GM10847 (cell line): ENCODE data around the gene SLC38A8.

Experiments
- POLR2A ChIP-seq: IDR thresholded peaks from 2 replicates; pipeline ENCODE4 v1.6.1; 2011; ENCODE audit not compliant: insufficient read length; ENCODE audit errors: extremely low read depth

The SLC38A8 gene

DNA sequence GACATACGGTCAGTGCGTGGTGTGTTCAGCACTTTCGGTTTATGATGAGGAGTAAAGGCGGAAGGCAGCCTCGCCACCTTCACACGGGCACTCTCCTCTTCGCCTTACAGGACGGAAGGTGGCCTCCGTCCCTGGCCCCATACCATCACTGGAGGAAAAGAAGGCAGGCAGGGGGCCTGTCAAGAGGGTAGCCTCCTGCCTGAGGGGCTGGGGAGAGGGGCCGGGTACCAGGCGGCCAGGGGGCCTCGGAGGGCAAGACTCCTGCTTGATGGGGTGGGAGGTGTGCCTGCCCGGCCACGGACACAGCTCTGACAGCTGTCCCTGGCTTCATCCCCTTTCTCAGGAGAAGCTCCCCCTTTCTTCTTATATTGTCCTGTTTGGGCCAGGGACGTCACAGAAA is 15.6 kb upstream of the SLC38A8 start:
- TF ChIP-seq POLR2A = no peak

DNA sequence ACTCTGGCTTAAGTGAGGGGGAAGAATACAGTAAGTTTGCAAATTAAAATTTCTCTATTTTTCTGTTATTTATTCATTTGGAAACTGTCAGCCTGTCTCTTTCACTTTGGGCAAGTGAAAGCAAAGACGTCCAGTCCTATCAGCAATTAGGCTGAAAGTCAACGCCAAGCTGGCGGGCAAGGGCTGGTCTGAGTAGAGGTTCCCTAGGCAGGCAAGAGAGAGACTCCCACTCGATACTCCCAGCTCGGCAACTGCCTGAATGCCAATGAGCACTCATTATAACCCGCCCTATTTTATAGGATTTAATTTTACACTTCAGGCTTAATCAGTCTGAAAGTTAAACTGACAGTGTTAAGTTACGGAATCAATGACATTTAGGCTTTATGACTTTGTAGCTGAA is 14.3 kb upstream of the SLC38A8 start:
- TF ChIP-seq POLR2A = no peak

DNA sequence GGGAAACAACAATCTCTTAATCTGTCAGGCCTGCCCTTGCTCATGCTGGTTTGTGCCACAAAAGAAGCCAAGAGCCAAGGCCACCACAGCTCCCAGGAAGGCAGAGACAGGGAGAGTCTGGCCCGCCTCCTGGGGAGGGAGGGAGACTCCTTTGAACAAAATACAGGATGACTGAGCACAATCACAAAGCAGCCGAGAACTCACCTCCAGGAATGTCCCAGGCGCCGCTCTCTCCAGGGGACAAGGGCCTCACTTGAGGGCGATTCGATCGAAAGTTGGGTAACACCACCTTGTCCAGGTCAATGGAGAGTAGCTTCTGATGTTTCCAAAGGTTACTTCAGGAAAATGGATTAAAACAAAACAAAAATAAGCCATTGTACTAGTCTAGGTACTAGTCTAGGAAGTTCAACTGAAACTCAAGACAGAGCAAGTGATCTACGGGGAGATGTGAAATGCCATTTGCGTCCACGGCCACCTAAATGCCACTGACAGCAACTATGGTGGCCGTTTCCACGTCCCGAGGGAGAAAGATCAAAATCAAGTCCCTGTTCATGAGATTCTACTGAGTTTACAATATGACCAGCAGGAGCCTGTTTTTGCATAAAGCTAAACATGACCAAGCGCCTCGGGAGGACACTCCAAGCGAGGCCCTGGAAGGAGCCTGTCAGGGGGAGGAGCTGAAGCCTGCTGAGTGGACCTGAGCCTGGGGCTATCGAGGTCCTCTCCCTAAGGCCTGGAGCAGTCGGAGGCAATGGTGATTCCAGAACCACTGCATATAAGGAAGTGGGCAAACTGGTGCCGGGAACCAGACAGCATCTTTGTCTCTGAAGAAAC is 13.4 kb upstream of the SLC38A8 start:
- TF ChIP-seq POLR2A = no peak

DNA sequence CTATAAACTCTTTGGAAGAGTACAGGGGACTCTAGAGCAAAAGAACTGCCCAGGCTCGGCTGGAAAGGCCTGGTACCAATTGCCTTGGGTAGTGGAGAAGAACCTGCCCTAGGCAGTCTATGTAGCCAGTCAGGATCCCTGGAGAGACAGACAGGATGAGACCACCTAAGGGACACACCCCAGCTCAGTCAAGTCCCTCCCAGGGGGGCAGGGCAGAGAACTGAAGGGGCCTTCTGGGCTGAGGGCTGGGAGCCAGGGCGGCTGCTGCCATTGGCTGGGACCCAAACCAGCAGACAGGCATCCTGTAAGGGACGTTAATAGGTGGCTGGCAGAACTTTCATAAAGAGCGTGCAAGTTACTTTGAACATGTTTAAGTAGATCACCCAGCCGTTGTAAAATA is 12.8 kb upstream of the SLC38A8 start:
- no peak for TF ChIP-seq POLR2A

DNA sequence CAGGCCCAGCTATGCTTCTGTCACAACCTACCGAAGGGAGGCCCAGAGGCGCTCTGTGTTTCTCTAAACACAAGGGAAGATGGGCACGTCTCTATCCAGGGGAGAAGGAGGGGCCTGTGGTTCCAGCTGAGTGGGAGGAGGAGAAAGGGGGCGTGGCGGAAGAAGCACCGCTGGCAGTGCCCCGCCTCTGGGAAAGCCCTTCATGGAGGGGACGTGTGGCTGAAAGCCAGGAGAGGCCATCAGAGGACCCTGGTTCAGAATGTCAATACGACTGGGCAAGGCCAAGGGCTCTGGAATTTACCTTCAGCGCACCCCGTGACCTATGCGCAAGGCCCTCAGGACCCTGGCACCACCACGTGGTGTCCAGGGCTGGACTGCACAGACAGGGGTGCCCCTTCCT is 12.3 kb upstream of the SLC38A8 start:
- no peak for TF ChIP-seq POLR2A

DNA sequence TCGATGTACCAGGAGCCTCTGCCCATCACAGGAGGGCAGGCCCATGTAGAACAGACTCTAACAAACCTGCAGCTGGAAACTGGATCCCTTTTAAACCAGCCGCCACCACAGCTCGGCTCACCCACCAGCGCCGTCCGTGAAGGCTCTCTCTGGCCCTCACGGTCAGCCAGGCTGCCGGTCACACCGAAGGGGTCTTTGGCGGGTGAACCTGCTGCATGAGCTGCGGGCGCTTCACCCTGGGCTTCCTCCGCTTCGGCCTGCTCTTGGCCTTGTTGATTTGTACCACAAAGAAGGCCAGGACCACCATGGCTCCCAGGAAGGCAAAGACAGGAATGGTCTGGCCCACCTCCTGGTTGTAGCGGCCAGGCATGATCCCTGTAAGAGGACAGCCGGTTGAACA is 11.7 kb upstream of the SLC38A8 start:
- TF ChIP-seq POLR2A = no peak

DNA sequence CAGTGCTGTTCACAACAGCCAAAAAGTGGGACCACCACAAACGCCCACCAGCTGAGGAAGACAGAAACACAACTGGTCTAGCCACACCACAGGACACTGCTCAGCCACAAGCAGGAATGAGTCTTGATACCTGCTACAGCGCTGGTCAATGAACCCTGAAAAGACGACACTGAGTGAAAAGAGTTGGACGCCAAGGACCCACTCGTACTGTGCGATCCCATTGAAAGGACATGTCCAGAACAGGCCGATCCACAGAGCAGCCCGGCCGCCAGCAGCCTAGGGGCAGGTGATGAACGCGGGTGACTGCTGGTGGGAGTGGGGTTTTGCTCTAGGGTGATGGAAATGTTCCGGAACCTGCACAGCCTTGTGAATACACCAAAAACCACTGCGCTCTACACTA is 10.6 kb upstream of the SLC38A8 start:
- TF ChIP-seq POLR2A = no peak

DNA sequence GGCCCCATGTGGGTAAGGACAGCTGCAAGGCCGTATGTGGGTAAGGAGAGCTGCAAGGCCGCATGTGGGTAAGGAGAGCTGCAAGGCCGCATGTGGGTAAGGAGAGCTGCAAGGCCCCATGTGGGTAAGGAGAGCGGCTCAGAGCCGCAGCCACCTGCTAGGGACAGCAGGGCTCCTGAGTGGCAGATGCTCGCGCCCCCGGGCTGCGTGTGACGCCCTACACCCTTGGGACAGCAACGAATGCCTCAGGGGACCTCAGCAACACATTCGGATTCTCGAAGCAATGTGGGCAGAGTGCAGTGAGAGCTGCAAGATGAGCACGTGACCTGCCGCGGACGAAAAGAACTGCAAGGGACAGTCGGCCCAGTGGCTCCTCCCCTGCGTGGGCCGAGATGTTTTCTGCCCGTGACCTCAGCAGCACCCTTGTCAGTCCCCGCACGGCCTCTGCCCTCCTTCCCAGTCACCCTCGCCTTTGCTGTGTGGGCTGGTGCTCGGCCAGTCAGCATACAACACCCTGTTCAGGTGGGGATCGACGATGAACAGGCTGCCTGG is 9.6 kb upstream of the SLC38A8 start:
- TF ChIP-seq POLR2A = no peak

DNA sequence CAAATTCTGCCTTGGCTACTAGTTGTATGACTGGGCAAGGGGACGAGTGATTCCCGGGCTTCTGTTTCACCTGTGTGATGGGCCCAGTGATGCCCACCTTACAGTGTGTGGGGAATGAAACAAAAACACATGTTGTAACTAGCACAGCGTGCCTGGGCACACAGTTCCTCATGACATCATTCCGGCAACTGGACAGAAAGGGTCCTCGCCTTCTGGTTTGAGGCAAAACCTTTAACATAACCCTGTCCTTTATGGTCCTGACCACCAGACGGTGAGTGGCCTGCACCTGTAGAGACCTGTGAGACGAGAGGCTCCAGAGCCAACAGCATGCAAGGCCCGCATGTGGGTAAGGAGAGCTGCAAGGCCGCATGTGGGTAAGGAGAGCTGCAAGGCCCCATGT is 7.7 kb upstream of the SLC38A8 start:
- TF ChIP-seq POLR2A = no peak

DNA sequence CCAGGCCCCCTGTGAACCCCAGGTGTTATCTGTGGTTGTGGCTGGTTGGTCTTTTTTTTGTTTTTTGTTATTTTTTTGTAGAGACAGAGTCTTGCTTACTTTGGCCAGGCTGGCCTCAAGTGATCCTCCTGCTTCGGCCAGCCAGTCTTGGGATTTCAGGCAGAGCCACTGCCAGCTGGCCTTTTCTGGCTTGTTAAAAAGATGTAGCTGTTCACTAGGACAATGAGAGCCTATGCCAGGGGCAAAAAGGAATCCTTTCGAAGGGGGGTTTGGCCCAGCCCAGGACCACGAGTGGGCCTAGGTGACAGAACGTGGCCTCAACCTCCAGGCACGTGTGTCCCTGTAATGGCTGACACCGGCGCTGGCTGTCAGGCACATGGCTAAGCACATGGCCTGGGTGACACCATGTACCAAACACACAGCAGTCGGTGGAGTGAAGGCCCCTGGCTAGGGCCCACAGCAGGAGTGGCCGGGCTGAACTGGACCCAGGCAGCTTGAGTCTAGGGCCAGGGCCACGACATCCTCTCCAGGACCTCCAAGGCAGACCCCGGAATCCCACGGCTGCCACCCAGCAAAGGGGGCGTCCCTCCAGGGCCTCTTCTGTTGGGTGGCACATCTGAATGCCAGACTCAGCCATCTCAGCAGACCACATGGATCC is 6.9 kb upstream of the SLC38A8 start:
- TF ChIP-seq POLR2A = no peak

DNA sequence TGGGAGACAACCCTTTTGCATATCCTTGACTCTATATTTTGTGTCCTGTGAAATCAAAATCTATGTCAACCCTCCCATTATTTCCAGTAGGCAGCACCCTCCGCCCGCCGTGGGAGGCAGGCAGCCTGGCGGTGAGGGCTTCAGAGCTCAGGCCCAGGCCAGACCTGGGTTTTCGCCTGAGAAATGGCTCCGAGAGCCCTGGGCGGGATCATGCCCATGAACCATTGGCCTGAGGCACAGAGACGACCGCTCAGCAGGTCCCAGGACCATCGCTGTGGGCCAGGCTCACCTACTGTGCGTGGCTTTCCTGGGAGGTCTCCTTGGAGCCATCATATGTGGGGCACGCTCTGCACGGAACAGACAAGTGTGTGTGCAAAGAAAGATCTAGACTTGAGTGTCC is 6.3 kb upstream of the SLC38A8 start:
- TF ChIP-seq POLR2A = no peak

DNA sequence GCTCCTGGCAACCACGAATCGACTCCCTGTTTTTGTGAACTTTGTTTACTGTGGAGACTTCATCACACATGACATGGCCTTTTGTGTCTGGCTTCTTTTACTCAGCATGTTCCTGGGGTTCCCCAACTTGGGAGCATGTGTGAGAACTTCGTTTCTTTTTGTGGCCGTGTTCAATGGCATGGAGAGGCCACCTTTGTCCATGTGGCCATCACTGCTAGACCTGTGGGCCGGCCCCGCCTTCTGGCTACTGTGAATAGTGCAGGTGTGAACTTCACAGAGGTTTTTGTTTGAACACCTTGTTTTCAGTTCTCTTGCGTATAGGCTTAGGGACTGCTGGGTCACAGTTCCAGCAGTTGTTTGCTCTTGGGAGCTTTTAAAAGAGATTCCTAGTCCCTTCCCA is 5.7 kb upstream of the SLC38A8 start:
- TF ChIP-seq POLR2A = no peak

DNA sequence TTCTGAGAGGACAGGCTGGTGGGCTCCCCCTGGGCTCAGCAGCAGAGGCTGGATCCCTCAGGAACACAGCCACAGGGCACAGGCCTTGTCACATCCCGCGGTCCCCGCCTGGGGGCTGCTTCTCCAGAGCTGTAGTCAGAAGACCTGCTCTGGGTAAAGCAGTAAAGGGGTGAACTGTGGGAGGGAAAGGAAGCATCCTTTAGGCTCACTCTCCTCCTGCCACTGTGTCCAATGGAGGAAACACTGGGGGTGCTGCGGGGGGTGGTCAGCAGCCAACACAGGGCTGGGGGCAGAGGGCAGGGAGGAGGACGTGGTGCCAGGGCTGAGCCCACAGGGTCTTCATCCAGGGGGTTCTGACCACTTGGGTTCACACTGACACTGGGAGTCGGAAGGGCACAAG is 5.0 kb upstream of the SLC38A8 start:
- TF ChIP-seq POLR2A = no peak

DNA sequence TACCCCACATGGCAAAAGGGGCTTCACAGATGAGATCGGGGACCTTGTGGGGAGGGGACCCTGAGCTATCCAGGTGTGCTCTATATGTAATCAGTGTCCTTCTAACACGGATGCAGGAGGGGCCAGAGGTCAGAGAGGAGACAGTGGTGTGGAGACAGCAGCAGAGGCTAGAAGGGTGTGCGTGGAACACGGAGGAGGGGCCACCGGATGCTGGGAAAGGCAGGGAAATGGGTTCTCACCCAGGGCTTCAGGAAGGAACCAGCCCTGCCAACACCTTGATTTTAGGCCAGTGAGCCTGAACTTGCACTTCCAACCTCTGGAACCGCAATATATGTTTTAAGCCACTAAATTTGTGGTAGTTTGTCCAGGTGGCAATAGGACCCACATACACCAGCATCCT is 4.6 kb upstream of the SLC38A8 start:
- TF ChIP-seq POLR2A = no peak

DNA sequence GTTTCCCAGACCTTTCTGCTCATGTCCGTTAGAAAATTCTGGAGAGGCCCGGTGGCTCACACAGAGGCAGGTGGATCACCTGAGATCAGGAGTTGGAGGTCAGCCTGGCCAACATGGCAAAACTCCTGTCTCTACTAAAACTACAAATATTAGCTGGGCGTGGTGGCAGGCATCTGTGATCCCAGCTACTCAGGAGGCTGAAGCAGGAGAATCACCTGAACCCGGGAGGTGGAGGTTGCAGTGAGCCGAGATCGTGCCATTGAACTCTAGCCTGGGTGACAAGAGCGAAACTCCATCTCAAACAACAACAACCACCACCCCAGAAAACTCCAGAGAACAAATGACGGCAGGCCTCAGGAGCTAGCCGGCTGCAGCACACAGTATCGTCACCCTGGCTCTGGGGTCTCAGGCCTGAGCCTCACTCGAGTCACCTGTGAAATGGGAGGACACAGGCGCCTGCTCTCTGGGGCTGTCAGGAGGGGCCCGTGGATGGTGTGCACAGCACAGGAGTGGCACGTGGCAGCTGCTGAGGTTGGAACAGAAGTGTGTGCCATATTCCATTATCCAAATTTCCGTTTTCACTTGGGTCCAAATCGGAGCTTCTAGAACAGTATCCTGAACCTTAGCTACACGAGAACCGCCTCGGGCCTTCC is 3.3 kb upstream of the SLC38A8 start:
- no peak for TF ChIP-seq POLR2A
